Stomach (tissue), 9 donors: ENCODE measurements around the gene RNF2. TPM values are rescaled to one million over a fixed set of nuclear protein-coding genes. Genes with fewer than 3 reads are reported as not detected.

ENCODE experiments used
- DNase-seq, 2 donors: peaks; one replicate each; pipeline versions ENCODE4 v3.0.0 to v3.0.0-alpha.2; 2013 to 2019
- H3K27ac ChIP-seq, 5 donors: fragments of 200-600 bp in 4 of 5; sonication (generic) in 4 of 5; one replicate each; pipeline ENCODE4 v1.5.1; 2013 to 2019; ENCODE audit warnings: mild to moderate bottlenecking in 1 of 5, moderate library complexity in 1 of 5
- H3K27me3 ChIP-seq, 3 donors: fragments of 200-600 bp; sonication (generic); one replicate each; pipeline ENCODE4 v1.5.1; 2017 to 2019; ENCODE audit warnings: mixed run types in 1 of 3
- H3K36me3 ChIP-seq, 4 donors: fragments of 200-600 bp; sonication (generic); 1 replicate in 3 of 4; 2 replicates in 1 of 4; pipeline ENCODE4 v1.5.1; 2016 to 2019
- H3K4me1 ChIP-seq, 4 donors: fragments of 200-600 bp; sonication (generic); one replicate each; pipeline ENCODE4 v1.5.1; 2016 to 2019
- H3K4me3 ChIP-seq, 4 donors: fragments of 200-600 bp; sonication (generic) in 3 of 4; one replicate each; pipeline ENCODE4 v1.5.1; 2016 to 2019; ENCODE audit warnings: mild to moderate bottlenecking in 1 of 4
- H3K9me3 ChIP-seq, 4 donors: fragments of 200-600 bp; sonication (generic); one replicate each; pipeline ENCODE4 v1.5.1; 2016 to 2019
- EP300 ChIP-seq: sonication (generic); formaldehyde crosslinking; IDR thresholded peaks from one replicate; pipeline ENCODE4 v1.6.1; 2017; ENCODE audit warnings: antibody characterized with exemption
- POLR2A ChIP-seq, 4 donors: fragments of 450-650 bp; IDR thresholded peaks; one replicate each; pipeline ENCODE4 v1.6.1; 2016; ENCODE audit warnings: antibody characterized with exemption in 4 of 4, control low read depth in 2 of 4, mild to moderate bottlenecking in 1 of 4, moderate library complexity in 1 of 4
- POLR2AphosphoS5 ChIP-seq, 3 donors: sonication (generic); formaldehyde crosslinking; IDR thresholded peaks; one replicate each; pipeline ENCODE4 v1.6.1; 2016; ENCODE audit warnings: antibody characterized with exemption in 3 of 3
- WGBS, 5 donors: extraction: QIAGEN DNeasy Blood & Tissue Kit in 3 of 5; methylation state at CpG; one replicate each; pipeline versions ENCODE4 v1.1.5 to v1.1.7; 2013 to 2018; 5-methylcytosine and 5-hydroxymethylcytosine counted together
- intact Hi-C: fragments of 100-400 bp; cut with DNase I; formaldehyde crosslinking; loops from one replicate; pipeline ENCODE4 v1.15.1; 2023; ENCODE audit warnings: low total_unique reads
- polyA plus RNA-seq, 3 donors: library from polyadenylated mRNA; stranded (reverse); fragments of 200-250 nt; gene quantifications; one replicate each; pipeline ENCODE4 v1.2.3, GENCODE V29; 2013
- total RNA-seq, 5 donors: library from RNA; depleted of rRNA; stranded (reverse); fragments of >200 nt; gene quantifications; one replicate each; pipeline versions ENCODE4 v1.1.0 to v1.2.3, GENCODE V29; 2014 to 2016
- TF ChIP-seq, protein P1 (sequence below), 7 experiments: fragments of 450-650 bp in 4 of 7; fragments of 200-600 bp in 3 of 7; sonication (generic) in 3 of 7; IDR thresholded peaks; one replicate each; pipeline ENCODE4 v1.5.1; 2016 to 2019; ENCODE audit warnings: antibody characterized with exemption in 7 of 7, control low read depth in 2 of 7, mild to moderate bottlenecking in 1 of 7
- donor health status: healthy with polysubstance abuse.
- donor health status: Bipolar disorder and iron deficiency.
- donor health status: healthy.

RNF2 gene
- total and polyA plus RNA-seq, 8 donors = 0.29 to 76.1 (median 6.4) TPM

- intact Hi-C loops = no loop called here
- Histone ChIP-seq H3K4me1 (no peaks in the 10 kb centered on the region), H3K36me3 (peaks cover 0 to 8% (median 3%) of the 10 kb centered on the region in 4 donors), H3K27me3 (no peaks in the 10 kb centered on the region), H3K27ac (no peak overlapping the region), H3K4me3 (no peak overlapping the region), H3K9me3 (peaks cover 0 to 43% (median 24%) of the 10 kb centered on the region in 4 donors)
- TF ChIP-seq POLR2A (IDR thresholded peaks at IDR 0.05) = no peak
- TF ChIP-seq, protein P1, sequence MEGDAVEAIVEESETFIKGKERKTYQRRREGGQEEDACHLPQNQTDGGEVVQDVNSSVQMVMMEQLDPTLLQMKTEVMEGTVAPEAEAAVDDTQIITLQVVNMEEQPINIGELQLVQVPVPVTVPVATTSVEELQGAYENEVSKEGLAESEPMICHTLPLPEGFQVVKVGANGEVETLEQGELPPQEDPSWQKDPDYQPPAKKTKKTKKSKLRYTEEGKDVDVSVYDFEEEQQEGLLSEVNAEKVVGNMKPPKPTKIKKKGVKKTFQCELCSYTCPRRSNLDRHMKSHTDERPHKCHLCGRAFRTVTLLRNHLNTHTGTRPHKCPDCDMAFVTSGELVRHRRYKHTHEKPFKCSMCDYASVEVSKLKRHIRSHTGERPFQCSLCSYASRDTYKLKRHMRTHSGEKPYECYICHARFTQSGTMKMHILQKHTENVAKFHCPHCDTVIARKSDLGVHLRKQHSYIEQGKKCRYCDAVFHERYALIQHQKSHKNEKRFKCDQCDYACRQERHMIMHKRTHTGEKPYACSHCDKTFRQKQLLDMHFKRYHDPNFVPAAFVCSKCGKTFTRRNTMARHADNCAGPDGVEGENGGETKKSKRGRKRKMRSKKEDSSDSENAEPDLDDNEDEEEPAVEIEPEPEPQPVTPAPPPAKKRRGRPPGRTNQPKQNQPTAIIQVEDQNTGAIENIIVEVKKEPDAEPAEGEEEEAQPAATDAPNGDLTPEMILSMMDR (IDR thresholded peaks at IDR 0.05) = no peak
- TF ChIP-seq EP300 = no peak
- no peak for TF ChIP-seq POLR2AphosphoS5 (IDR thresholded peaks at IDR 0.05)
- peak in 1 of 2 donors; percentile 9 for DNase-seq
Measured at GRCh38 chr1:185108321-185108720, 63.0 kb downstream of the RNF2 start.

DNA sequence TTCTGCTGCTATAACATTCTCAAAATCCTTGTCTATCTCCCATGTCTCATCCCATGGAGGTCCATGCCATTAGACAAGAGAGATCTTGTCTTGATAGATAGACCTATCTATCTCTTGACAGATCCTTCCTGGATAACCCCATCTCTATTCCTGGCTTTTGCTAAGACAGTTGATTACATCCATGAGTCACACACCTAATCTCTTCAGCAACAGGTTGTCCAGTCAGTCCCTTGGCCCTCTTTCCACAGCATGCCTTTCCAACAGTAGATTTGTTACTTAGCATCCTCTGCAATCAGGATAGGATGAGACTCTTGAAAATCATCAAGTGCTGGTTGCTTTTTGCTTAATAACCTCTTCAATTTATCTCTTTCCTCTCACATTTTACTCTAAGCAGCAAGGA is 64.8 kb downstream of the RNF2 start:
- DNase-seq = no peak
- TF ChIP-seq POLR2AphosphoS5 (IDR thresholded peaks at IDR 0.05) (no peak), EP300 (no peak), POLR2A (IDR thresholded peaks at IDR 0.05) (no peak)
- TF ChIP-seq, protein P1 (IDR thresholded peaks at IDR 0.05) = no peak
- intact Hi-C loops = no loop called here
- Histone ChIP-seq H3K27me3 (no peaks in the 10 kb centered on the region), H3K4me1 (no peaks in the 10 kb centered on the region), H3K9me3 (peaks cover 0 to 43% (median 24%) of the 10 kb centered on the region in 4 donors), H3K4me3 (no peak overlapping the region), H3K36me3 (no peaks in the 10 kb centered on the region), H3K27ac (no peak overlapping the region)

DNA sequence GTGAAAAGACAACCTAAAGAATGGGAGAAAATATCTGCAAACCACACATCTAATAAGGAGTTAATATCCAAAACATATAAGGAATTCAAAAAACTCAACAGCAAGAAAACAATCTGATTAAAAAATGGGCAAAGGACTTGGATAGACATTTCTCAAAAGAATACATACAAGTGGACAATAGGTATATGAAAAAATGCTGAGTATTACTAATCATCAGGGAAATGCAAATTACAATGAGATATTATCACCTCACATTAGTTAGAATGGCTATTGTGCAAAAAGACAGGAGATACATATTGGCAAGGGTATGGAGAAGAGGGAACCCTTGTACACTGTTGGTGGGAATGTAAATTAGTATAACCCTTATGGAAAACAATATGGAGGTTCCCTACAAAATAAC is 66.5 kb downstream of the RNF2 start:
- Histone ChIP-seq H3K27ac (no peak overlapping the region), H3K4me1 (no peaks in the 10 kb centered on the region), H3K27me3 (no peaks in the 10 kb centered on the region), H3K4me3 (no peak overlapping the region), H3K36me3 (peaks cover 0 to 3% (median under 1%) of the 10 kb centered on the region in 4 donors), H3K9me3 (peaks cover 0 to 33% (median 24%) of the 10 kb centered on the region in 4 donors)
- intact Hi-C loops = no loop called here
- no peak for DNase-seq
- TF ChIP-seq POLR2A (IDR thresholded peaks at IDR 0.05) (no peak), POLR2AphosphoS5 (IDR thresholded peaks at IDR 0.05) (no peak), EP300 (no peak)
- TF ChIP-seq, protein P1 (IDR thresholded peaks at IDR 0.05) = no peak

GRCh38 chr1:185112356-185112755 is 67.0 kb downstream of the RNF2 start:
- intact Hi-C loops = no loop called here
- H3K36me3 ChIP-seq = peaks cover 0 to 8% (median 3%) of the 10 kb centered on the region in 4 donors
- WGBS, 5 donors = 73 to 93% (median 79%) methylated on average over 2 of the region's 2 CpGs
- peaks cover 0 to 30% (median 24%) of the 10 kb centered on the region in 4 donors for H3K9me3 ChIP-seq
- H3K4me1 ChIP-seq = no peaks in the 10 kb centered on the region
- H3K27ac ChIP-seq = no peak overlapping the region
- DNase-seq = no peak
- no peak overlapping the region for H3K4me3 ChIP-seq
- TF ChIP-seq EP300 (no peak), POLR2AphosphoS5 (IDR thresholded peaks at IDR 0.05) (no peak), POLR2A (IDR thresholded peaks at IDR 0.05) (no peak)
- TF ChIP-seq, protein P1 (IDR thresholded peaks at IDR 0.05) = no peak
- H3K27me3 ChIP-seq = no peaks in the 10 kb centered on the region
